Epithelial cell of esophagus (primary cell): Measurements from ENCODE around the gene GPATCH2L.

Experiments used
- DNase-seq: peaks from one replicate; pipeline ENCODE4 v3.0.0; 2010; ENCODE audit warnings: low read depth
- H3K4me3 ChIP-seq: 2 replicates; pipeline ENCODE4 v1.5.1; 2011; ENCODE audit warnings: mild to moderate bottlenecking, low read length, control low read depth
- CTCF ChIP-seq: IDR thresholded peaks from 2 replicates; pipeline ENCODE4 v1.5.1; 2011; ENCODE audit warnings: low read depth, mild to moderate bottlenecking, low read length, control low read depth, inconsistent platforms; ENCODE audit not compliant: insufficient read depth; ENCODE audit errors: missing control alignments

GPATCH2L gene

GRCh38 chr14:76195003-76195402 lies 43.3 kb downstream of the GPATCH2L start:
- no peak overlapping the region for H3K4me3 ChIP-seq
- no peak for DNase-seq
- no peak for TF ChIP-seq CTCF

GRCh38 chr14:76196980-76197695 lies 45.4 kb downstream of the GPATCH2L start:
- no peak overlapping the region for H3K4me3 ChIP-seq
- DNase-seq: no peak
- TF ChIP-seq CTCF: no peak

GRCh38 chr14:76201162-76201561 lies 49.4 kb downstream of the GPATCH2L start:
- H3K4me3 ChIP-seq: no peak overlapping the region
- no peak for TF ChIP-seq CTCF
- peak; percentile 86 for DNase-seq

- DNase-seq: peak; percentile 97
- no peak for TF ChIP-seq CTCF
- no peak overlapping the region for H3K4me3 ChIP-seq
Observed at GRCh38 chr14:76203086-76204001, 51.6 kb downstream of the GPATCH2L start.

- no peak overlapping the region for H3K4me3 ChIP-seq
Observed at GRCh38 chr14:76204461-76205230, 52.9 kb downstream of the GPATCH2L start.

GRCh38 chr14:76205708-76206107 lies 54.0 kb downstream of the GPATCH2L start:
- no peak overlapping the region for H3K4me3 ChIP-seq
- no peak for DNase-seq
- no peak for TF ChIP-seq CTCF

More at GRCh38 chr14:76204461-76205230, 52.9 kb downstream of the GPATCH2L start:
- DNase-seq: no peak
- TF ChIP-seq CTCF: no peak
